GM21367 (cell line): ENCODE results near the gene ART4.

Experiments used
- ATAC-seq: cut with Tn5 transposase; IDR thresholded peaks from one replicate; pipeline ENCODE4 v1.9.1; 2021; ENCODE audit not compliant: unreplicated experiment

The ART4 gene, protein sequence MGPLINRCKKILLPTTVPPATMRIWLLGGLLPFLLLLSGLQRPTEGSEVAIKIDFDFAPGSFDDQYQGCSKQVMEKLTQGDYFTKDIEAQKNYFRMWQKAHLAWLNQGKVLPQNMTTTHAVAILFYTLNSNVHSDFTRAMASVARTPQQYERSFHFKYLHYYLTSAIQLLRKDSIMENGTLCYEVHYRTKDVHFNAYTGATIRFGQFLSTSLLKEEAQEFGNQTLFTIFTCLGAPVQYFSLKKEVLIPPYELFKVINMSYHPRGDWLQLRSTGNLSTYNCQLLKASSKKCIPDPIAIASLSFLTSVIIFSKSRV

DNA sequence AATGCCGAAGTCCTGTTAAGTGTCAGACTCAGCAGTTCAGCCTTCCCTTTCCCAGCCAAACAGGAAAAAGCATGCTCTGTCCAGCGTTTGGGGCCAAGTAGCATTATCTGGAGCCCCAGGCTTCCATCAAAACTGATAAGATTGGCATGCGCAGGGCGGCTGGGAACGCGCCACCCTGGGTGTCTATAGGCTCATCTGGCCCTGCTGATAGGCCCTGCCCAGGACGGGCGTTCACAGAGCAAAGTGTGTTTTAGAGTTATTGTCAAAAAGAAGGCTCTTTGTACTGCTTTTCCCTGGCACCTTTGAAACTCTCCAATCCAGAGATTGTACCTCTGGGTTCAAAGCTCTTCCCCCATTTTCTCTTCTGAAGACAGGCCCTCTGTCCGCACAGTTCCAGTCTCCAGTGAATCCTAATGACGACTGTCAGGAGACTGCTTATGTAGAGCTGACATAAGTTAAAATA is at the start of gene ART4:
Gene ART4, minus strand, starts transcription at position 102 of the 463 bp plus-strand sequence. CDS start 413 bp downstream, outside the sequence.
- no peak for ATAC-seq

DNA sequence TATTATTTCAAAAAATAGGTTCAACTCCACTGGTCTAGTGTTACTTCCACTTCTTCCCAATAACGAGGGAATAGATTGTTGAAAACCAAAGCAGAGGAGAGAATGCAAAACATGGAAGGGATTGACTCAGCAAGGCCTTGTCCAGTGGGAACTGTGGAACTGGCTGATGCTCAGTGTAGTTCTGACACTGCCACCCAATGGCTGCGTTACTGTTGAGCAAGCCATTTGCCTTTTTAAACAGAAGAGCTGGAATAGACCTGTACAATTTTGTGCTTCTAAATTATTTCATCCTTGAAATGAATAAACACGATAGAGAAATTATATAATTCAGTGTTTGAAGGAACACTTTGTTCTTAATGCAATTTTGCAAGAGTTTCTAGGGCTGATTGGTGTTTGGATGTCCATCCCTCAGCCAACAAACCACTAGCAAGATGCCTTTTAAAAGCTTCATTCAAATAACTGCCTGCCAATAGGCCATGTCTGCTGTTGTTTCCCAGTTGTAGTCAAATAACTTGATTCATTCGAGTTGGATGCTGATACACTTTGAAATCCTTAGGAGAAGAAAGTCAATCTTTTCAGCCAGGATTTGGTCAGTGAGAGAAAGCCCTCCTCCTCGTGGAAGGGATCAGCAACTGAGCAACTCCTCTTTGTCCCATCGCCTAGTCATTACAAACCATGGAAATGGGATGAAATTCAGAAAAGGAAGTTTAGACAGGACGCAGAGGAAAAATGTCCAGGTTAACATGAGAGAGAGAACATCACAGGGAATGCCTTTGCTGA is 49.6 kb upstream of the ART4 start:
- no peak for ATAC-seq

DNA sequence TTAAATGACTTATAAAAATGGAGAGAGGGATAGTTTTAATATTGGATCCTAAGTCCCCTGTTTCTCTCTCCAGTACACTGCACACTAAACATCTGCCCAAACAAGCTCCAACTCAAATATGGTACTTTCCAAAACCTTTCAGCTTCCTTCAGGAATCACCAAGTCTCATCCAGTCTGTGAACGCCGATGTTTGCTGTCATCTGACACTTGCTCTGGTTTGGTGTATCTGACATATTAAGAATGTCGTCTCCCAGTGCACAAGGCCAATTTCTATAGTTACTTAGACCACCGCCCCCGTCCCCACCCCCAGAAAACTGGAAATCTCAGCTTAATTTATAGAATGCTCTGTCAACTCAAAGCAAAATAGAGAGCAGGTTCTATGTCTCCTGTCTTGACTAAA is 47.4 kb upstream of the ART4 start:
- no peak for ATAC-seq

DNA sequence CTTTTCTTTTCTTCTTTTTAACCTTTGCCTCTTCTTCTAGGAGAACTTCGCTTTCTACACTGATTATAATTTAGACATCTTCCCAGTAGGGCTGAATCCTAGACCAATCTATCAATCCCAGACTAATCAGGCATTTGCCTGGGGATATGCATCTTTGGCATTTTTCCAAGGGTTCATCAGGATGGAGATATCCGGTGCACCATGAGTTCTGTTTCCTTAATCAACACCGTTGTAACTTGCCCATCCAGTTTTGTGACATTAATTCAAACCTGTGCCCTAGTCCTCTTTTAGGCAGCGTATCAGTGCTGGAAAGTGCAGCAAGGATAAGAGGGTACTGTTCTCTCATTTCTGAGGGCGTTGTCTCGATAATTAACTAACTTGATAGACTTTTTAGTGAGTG is 42.9 kb upstream of the ART4 start:
- no peak for ATAC-seq

DNA sequence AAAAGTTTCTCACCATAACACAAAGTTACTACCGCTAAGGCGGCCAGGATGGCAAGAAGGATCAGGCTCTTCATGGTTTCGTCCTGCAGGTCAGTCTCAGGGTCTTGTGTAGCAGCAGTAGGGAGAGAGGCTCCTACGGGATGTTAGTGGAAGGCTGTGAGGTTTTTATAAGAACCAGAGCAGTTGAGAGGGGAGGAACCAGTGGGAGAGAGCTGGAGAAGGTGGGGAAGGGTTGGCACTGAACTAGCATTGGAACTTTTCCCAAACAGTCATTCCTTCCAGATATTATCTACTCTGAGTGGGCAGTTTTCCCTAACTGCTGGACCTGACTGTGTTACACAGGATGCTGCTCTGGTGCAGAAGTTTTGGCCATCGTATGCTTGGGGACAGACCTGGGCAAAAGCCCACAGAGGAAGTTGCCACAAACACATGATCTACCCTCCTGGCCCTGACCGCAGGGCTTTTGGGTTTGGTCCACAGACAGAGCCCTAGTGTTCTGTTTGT is 42.4 kb upstream of the ART4 start, which contains the start of gene MGP:
Gene MGP, minus strand, starts transcription at position 137 of the 504 bp plus-strand sequence. Its CDS starts 63 bp downstream, at position 74.
- no peak for ATAC-seq

DNA sequence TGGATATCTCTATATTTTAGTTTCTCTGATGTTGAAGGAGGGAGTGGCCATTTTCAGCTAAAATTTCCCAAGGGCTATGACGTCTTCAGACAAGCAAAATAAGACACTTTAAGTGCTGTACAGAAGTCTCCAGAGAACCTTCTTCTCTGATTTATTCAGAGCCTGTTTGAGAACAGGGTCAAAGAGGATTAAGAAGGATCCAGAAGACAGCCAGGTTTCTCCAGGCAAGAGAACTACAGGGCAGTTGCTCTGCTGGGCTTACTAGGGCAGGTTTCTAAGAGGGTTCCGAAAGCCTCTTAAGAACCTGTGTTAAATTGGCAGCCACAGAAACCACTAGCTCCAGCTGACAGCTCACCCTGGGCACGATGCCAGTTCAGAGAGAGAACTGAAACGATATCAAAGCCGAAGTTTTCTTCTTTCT is 41.1 kb upstream of the ART4 start:
- ATAC-seq = peak; percentile 98

DNA sequence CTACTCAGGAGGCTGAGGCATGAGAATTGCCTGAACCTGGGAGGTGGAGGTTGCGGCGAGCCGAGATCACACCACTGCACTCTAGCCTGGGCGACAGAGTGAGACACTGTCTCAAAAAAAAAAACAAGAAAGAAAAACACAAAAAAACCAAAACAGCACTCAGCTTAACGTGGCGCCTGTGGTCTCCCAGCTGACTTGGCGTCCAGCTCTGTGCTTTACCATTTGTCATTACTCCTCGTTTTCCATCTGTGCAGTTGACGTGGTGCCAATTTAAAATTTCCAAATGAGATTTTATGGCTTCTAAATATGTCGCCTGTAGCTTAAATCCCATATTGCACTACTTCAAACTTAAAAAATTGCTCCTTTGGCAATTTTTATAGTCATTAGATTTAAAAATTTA is 40.4 kb upstream of the ART4 start:
- no peak for ATAC-seq

DNA sequence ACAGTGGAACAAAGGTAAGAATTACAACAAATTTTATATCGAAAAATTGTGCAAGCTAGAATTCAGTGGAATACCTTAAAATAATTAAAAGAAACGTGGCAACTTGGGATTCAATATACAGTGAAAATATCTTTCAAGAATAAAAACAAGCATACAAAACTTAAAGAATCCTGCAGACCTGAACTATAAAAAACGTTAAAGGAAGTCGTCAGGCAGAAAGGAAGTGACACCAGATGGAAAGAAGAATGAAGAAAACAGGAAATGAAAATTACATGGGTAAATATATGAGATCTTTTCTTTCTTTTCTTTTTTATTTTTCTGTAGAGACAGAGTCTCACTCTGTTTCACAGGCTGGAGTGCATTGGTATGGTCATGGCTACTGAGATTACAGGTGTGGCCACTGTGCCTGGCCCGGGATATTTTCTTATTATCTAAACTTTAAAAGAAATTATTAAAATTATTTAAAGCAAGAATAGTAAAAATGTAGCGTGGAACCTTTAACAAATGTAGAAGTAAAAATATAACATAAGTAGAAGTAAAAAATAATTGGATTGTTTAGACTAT is 37.6 kb upstream of the ART4 start:
- ATAC-seq = no peak

DNA sequence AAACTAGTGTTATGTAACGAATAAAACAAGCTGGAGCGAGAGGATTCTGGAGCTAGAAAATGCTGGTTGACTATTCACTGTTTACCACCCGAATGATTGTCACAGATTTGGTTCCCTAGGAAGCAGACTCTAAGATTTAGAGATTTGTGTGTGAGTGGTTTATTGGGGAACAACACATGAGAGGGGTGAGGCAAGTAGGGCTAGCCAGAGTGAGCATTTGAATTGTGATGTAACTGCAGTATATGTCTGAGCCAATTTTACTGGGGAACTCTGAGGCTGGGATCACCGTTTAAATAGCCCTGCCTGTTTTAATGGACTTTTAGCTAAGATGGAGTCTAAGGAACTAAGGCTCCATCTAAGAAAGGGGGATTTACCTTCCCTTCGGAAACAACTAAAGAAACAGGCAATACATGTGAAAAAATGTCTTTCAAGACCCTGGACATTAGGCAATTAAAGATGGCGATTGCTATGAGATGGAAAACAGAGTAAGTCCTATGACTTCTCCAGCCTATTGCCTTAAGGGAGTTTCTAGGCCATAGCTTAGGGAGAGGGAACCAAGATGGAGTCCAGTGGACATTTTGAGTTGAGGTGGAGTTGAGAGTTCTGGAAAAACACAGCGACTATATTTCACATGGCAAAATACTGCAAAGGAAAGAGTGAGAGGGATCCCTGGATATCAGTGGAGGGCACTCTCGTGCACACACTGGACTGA is 36.1 kb upstream of the ART4 start:
- no peak for ATAC-seq

DNA sequence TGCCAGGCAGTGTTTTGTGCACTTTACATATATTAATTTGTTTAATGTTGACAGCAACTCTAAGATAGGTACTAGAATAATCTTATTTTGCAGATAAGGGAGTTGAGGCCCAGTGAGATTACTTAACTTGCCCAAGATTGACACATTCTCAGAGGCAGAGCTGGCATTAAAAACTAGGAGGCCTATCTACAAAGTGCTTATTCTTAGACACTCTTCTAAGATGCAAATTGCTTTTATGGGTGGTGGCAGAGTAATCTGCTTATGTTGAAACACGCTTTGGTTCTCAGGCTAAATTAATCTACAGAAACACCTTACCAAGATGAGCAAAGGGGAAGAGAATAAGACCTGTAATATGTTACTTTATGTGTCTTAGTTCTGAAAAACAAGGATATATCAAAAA is 35.2 kb upstream of the ART4 start:
- ATAC-seq = no peak

DNA sequence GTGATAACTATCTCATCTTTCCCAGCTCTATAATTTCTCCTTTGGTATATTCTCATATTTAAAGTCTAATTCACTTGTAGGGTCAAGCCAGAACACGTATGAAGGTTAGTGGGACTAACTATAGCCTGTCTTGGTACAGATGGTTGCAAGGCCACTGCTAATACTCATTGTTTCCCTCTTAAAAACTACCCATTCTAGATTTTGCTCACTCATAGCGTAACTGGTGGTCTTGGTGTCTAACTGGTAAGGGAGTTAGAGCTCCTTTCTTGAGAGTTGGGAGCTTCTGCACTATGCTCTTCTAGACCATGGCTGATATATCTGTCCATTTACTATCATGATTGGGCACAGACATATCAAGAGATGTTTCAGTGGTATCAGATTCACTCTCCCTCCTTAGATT is 33.5 kb upstream of the ART4 start:
- no peak for ATAC-seq

DNA sequence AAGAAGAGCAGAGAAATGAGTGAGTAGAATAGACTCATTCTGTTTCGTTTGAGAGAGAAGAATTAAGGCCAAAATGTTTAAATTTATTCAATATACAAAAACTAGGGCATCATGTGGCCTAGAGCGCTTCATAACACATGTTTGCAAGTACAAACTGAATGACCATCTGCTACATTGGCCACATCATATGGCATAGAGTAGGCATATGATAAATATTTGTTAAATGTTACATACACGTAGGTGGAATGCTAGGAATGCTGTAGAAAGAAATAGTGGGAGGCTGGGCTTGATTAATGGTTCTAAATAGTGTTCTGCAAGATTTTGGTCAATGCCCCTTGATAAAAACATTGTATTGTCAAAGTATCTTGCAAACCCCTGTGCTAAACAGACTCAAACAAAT is 31.6 kb upstream of the ART4 start:
- ATAC-seq = no peak

DNA sequence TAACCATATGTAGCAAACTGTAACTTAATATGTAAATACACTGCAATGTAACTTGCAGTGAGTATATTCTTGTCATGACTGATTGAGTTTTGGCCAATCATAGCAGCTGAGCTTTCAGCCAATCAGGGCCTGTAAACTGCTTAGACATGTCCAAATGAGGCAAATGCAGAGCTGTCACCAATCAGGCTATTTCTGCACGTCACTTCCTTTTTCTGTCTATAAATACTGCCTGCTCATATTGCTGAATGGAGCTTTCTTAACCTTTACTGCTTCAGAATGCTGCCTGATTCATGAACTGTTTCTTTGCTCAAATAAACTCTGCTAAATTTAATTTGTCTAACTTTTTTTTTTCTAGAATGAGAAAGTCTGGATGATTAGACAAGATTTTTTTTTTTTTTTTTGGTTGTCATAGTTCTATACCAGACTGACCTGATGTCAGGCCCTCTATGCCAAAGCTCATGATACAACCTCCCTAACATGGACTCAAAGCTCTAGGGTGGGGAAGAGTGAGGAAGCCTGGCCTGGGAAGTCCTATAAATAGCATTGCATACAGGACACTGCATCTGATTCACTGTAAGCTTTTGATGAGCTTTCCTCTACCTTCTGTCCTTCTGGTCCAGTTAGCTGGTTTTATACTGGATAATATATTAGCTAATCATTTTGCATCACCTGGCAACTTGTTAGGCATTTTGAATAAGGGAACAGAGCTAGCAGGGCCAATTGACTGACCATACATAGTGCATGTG is 30.3 kb upstream of the ART4 start:
- no peak for ATAC-seq

DNA sequence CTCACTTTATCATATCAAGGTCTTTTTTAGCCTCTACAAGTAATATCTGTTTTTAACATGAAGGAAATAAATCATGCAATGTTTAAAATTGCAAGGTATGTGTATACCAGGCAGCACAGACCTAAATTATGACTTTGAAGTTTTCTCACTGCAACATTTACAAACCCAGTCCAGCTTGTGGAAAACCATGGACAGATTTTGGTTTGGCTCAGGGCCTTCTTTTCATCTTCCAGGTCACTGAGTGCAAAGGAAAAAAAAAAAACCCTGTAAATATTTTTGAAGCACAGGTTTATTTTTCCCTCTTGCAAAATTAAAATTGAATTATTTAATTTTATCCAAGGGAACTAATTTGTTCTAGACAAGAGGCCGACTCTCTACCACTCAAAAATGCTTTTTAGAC is 28.6 kb upstream of the ART4 start:
- no peak for ATAC-seq

DNA sequence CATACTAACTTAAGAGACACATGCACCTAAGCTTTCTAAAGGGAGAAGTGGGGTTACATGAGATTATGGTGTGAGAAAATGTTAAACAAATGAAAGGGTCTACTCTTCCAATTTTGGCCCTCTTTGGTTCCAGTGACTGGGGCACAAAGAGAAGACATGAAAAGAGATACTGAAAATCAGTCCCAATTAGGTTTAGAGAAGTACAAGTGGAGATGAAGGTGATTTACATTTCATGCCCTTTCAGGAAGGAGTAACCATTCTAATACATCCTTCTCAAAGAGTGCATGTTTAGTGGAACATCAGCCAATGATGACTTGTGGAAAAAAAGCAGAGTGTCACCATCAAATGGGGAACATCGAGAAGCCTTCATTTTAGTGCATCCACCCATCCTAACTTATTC is 27.9 kb upstream of the ART4 start:
- ATAC-seq = no peak

DNA sequence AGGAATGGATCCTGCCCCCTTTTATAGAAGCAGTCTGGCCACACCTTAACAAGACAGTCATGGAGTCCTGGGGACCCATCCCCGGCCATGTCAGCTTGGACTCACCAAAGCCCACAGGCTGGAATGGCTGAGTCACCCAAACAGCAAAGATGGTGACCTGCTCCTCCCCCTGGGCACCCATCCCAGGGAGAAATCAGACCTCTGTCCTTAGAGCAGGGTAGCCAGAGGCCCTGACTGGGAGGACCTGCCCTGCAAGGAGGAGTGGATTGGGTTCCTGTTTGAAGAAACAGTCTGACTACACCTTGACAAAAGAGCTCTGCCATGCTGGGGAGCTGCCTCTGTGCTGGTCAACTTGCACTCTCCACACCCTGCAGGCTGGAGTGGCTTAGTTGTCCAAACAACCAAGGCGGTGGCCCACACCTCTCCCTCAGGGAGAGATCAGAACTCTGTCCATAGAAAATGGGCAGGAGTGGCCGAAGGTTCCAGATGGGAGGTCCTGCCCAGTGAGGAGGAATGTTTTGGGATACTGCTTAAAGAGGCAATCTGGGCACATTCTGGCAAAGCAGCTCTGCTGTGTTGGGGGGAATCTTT is 25.7 kb upstream of the ART4 start:
- ATAC-seq = no peak

DNA sequence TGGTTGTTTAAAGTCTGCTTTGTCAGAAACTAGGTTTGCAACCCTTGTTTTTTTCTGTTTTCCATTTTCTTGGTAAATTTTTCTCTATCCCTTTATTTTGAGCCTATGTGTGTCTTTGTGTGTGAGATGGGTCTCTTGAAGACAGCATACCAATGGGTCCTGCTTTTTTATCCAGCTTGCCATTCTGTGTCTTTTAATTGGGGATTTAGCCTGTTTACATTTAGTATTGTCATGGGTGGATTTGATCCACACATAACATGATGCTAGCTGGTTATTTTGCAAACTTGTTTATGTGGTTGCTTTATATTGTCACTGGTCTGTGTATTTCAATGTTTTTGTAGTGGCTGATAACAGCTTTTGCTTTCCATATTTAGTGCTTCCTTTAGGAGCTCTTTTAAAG is 17.2 kb upstream of the ART4 start:
- no peak for ATAC-seq

DNA sequence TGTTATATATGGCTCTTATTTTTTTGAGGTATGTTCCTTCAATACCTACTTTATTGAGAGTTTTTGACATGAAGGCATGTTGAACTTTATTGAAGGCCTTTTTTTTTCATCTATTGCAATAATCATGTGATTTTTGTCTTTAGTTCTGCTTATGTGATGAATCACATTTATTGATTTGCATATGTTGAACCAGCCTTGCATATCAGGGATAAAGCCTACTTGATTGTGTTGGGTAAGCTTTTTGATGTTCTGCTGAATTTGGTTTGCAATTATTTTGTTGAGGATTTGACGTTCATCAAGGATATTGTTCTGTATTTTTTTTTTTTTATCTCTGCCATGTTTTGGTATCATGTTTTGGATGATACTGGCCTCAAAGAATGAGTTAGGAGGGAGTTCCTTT is 15.2 kb upstream of the ART4 start:
- ATAC-seq = no peak

DNA sequence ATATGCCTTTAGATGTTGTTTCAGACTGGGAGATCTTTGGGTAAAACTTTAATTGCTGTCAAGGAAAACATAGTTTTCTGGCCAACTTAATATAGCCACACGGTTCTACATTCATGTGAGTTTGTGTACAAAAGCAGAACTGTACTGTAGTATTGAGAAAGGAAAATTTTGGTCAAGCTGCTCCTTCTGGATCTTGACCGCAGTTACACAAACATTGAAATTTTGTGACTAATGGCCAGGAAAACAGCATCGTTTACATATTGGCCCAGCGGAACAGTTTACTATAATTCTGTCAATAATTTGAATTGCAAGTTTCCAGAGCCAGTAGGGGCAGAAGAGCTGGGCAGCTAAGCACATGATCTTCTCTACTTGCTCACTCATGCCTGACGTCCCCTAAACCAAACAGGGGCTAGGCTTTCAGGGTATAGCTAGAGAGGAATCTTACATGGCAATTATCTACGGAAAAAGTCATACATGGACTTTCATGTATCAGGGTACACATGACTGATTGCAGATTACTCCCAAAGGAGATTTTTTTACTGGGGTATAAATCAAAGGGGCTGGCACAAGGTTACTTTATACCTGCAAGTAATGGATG is 11.4 kb upstream of the ART4 start:
- ATAC-seq = no peak

DNA sequence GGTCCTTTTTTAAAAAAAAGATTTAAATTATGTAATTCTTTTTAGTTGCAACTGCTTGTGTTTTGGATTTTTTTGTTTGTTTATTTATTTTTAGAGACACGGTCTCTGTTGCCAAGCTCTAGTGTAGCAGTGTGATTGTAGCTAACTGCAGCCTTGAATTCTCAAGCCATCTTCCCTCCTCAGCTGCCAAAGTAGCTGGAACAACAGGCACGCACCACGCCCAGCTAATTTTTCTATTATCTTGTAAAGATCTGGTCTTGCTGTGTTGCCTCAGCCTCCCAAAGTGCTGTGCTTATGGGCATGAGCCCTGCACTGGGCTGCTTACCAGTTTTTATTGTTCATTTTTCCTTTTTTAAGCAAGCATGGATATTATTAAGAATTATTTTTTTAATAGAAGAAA is 10.6 kb upstream of the ART4 start:
- ATAC-seq = no peak
